IMR-90 (cell line): ENCODE measurements around the gene ICAM1.

ENCODE experiments used
- BHLHE40 ChIP-seq: fragments of 150-350 bp; IDR thresholded peaks from 2 replicates; pipeline ENCODE4 v1.6.1; 2016; ENCODE audit warnings: mild to moderate bottlenecking, low read depth, low read length
- CEBPB ChIP-seq: IDR thresholded peaks from 2 replicates; pipeline ENCODE4 v1.6.1; 2012; ENCODE audit warnings: low read depth, low read length, improper control_type of control experiment
- CHD1 ChIP-seq: IDR thresholded peaks from 2 replicates; pipeline ENCODE4 v1.6.1; 2012; ENCODE audit warnings: low read depth, low read length, improper control_type of control experiment
- CTCF ChIP-seq: conservative IDR thresholded peaks from 2 replicates; pipeline ENCODE4 v1.5.1; 2012; ENCODE audit warnings: mild to moderate bottlenecking, low read depth, low read length, improper control_type of control experiment
- FOS ChIP-seq: fragments of 150-350 bp; IDR thresholded peaks from 2 replicates; pipeline ENCODE4 v1.6.1; 2016; ENCODE audit warnings: low read depth, low read length
- MAFK ChIP-seq: IDR thresholded peaks from 2 replicates; pipeline ENCODE4 v1.6.1; 2012; ENCODE audit warnings: low read depth, low read length, improper control_type of control experiment
- MAZ ChIP-seq: IDR thresholded peaks from 2 replicates; pipeline ENCODE4 v1.6.1; 2012; ENCODE audit warnings: low read depth, mild to moderate bottlenecking, low read length, improper control_type of control experiment, moderate library complexity, borderline replicate concordance
- MXI1 ChIP-seq: IDR thresholded peaks from 2 replicates; pipeline ENCODE4 v1.6.1; 2012; ENCODE audit warnings: low read depth, mild to moderate bottlenecking, low read length, moderate library complexity, borderline replicate concordance
- POLR2A ChIP-seq: IDR thresholded peaks from 2 replicates; pipeline ENCODE4 v1.6.1; 2012; ENCODE audit warnings: mild to moderate bottlenecking, low read depth, low read length
- RAD21 ChIP-seq: IDR thresholded peaks from 2 replicates; pipeline ENCODE4 v1.6.1; 2012; ENCODE audit warnings: low read length, improper control_type of control experiment
- RCOR1 ChIP-seq: IDR thresholded peaks from 2 replicates; pipeline ENCODE4 v1.6.1; 2012; ENCODE audit warnings: mild to moderate bottlenecking, low read length, improper control_type of control experiment; ENCODE audit not compliant: insufficient replicate concordance
- SMC3 ChIP-seq: fragments of 150-350 bp; IDR thresholded peaks from 2 replicates; pipeline ENCODE4 v1.6.1; 2016; ENCODE audit warnings: low read depth, mild to moderate bottlenecking, antibody characterized with exemption, low read length, moderate library complexity
- USF2 ChIP-seq: fragments of 150-350 bp; IDR thresholded peaks from 2 replicates; pipeline ENCODE4 v1.6.1; 2017; ENCODE audit warnings: mild to moderate bottlenecking, antibody characterized with exemption, low read length, low read depth
- TF ChIP-seq, protein P1 (sequence below): fragments of 150-350 bp; IDR thresholded peaks from 2 replicates; pipeline ENCODE4 v1.6.1; 2016; ENCODE audit warnings: low read depth, mild to moderate bottlenecking, low read length, moderate library complexity, borderline replicate concordance

DNA sequence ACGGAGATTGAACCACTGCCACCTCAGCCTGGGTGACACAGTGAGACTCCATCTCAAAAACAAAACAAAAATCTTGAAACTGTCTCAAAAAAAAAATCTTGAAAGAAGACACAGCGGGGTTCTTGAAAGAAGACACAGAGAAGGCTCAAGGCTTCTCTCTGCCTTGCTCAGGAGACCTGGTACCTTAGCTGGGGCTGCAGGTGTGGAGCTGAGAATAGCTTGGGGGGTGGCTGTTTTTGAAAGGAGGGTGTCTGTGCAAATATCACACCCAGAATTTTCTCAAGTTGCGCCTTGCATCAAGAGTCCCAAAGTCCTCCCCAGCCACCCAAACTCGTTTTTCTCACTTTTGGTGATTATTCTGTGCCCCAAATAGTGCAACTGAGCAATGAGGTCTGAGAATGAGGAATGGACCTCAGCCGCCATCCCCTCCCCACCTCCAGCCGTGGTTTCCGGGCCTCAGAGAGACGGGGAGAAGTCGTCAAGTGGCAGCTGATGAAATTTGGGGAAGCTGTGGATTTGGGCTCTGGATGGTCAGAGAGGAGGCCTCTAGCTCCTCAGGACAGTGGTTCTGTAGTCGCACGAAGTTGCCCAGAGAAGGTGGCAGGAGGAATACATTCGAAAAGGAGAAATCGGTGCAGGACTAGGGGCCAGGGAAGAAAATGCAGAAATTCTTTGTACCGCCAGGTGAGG is 48.6 kb upstream of the ICAM1 start:
- TF ChIP-seq CTCF, result no peak
- no peak for TF ChIP-seq MAFK
- no peak for TF ChIP-seq FOS
- TF ChIP-seq BHLHE40, result no peak
- no peak for TF ChIP-seq SMC3
- TF ChIP-seq POLR2A, result no peak
- TF ChIP-seq CHD1, result no peak
- no peak for TF ChIP-seq MAZ
- no peak for TF ChIP-seq MXI1
- TF ChIP-seq, protein P1, sequence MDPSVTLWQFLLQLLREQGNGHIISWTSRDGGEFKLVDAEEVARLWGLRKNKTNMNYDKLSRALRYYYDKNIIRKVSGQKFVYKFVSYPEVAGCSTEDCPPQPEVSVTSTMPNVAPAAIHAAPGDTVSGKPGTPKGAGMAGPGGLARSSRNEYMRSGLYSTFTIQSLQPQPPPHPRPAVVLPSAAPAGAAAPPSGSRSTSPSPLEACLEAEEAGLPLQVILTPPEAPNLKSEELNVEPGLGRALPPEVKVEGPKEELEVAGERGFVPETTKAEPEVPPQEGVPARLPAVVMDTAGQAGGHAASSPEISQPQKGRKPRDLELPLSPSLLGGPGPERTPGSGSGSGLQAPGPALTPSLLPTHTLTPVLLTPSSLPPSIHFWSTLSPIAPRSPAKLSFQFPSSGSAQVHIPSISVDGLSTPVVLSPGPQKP, result no peak
- no peak for TF ChIP-seq CEBPB
- TF ChIP-seq RAD21, result no peak
- no peak for TF ChIP-seq USF2
- TF ChIP-seq RCOR1, result no peak
